GM08714 (cell line): ENCODE data around the gene FNBP1.
"Not testable (repeated sequence)": the region's sequence is repeated elsewhere in the genome, so short reads cannot be mapped to it uniquely, and the experiment has no call there.

Source experiments
- H3K4me3 ChIP-seq: fragments of 200-500 bp; sonication (Bioruptor generic); 2 replicates; pipeline ENCODE4 v1.5.1; 2014; ENCODE audit warnings: mild to moderate bottlenecking, low read length, inconsistent platforms
- ZNF274 ChIP-seq: IDR thresholded peaks from 2 replicates; pipeline ENCODE4 v1.6.1; 2012; ENCODE audit warnings: mild to moderate bottlenecking, low read depth, low read length

The FNBP1 gene

DNA sequence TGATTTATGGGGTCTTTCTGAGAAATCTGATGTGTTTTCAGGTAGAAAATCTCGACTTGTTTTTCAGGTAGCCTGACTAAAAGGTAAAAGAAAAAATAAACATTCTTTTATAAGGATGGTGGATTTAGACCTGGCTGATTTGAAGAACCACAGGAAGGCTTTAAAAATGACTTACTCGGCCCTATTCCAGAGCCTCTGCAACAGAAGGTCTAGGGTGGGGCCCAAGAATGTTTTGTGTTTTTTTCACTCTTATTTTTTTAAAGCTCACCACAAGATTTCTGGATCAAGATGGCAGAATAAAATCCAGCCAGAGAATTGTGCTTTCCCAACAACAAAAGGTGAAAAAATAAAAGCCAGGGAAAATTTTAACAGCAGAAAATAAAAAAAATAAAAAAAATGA lies 59.1 kb downstream of the FNBP1 start:
- TF ChIP-seq ZNF274 = no peak
- H3K4me3 ChIP-seq = no peak overlapping the region

DNA sequence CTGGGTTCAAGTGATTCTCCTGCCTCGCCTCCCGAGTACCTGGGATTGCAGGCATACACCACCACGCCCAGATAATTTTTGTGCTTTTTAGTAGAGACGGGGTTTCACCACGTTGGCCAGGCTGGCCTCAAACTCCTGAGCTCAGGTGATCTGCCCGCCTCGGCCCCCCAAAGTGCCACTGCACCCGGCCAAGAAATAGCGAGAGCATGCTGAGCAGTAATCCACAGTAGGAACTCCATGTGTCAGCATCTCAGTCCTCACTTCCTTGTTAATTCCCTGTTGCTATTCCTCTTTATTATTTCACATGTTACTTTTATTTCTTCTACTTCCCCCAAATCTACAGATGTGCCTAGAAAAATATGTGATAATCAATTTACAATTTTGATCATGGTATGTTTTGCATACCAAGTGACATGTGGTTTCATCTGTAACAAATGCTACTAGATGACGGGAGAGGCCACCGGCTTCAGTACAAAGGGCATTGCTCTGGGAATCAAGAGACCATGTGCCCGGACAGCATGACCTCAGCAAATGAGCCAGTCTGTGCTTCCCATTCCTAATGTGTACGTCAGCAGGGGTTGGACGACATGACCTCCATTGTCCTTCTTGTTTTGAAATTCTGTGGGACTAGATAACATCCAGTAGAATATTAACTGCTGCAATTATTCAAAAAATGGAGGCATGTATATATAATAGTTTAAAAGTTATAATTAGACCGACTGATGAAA lies 61.6 kb downstream of the FNBP1 start:
- no peak overlapping the region for H3K4me3 ChIP-seq
- TF ChIP-seq ZNF274 = no peak

DNA sequence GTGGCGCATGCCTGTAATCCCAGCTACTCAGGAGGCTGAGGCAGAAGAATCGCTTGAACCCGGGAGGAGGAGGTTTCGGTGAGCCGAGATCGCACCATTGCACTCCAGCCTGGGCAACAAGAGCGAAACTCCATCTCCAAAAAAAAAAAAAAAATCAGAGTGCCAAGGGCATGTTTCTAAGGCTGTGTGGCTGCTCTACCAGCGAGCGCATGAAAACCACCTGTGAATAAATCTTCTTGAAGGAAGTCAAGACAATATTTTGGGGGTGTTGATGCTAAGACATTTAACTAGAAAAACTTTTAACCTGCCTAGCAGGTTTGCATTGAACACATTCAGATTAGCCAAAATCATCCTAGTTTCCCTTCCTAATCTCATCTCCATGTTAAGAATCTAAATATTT lies 62.8 kb downstream of the FNBP1 start:
- not testable (repeated sequence) for H3K4me3 ChIP-seq

DNA sequence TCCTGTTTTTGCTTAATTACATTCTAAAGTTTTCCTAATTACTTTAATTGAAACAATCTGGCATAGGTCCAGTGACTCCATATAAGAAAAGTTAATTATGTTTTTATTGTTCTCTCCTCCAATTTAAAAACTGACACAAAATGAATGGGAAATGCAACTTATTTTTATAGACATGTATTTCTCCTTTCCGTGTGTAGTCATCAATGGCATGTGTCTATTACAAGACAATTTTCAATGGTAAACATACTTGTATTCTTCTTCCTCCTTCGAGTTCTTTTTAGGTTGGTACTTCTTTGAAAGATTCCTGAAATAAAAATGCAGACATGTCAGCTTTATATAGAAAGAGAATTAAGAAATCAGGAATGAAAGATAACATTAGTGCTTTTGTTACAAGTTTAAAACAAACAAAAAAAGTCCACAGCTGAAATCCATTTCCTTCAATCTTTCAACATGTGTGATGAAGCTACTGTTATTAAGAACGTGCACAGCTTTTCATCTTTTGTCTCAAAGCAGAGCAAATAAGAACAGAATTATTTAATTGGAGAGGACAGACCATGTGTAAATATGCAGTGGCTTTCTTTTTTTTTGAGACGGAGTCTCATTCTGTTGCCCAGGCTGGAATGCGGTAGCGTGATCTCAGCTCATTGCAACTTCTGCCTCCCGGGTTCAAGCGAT lies 63.8 kb downstream of the FNBP1 start:
- H3K4me3 ChIP-seq = no peak overlapping the region
- no peak for TF ChIP-seq ZNF274

DNA sequence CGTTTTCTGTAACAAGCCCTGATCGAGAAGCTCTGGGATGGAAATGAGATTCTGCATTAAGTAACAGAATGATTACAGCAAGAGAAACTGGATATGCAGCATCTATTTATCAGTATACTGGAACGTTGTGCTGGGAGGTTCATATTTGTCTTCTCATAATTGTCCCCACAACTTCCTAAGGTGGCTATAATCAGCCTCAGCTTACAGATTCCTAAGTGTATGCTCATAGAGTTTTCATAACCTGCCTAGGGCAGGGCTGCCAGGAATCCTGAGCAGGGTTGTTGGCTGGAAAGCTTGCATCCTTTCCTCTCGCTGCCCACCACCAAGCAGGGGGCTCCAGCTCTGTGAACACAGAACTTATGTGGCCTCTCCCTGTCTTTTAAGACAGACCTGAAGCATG lies 70.2 kb downstream of the FNBP1 start:
- H3K4me3 ChIP-seq = no peak overlapping the region
- TF ChIP-seq ZNF274 = no peak

DNA sequence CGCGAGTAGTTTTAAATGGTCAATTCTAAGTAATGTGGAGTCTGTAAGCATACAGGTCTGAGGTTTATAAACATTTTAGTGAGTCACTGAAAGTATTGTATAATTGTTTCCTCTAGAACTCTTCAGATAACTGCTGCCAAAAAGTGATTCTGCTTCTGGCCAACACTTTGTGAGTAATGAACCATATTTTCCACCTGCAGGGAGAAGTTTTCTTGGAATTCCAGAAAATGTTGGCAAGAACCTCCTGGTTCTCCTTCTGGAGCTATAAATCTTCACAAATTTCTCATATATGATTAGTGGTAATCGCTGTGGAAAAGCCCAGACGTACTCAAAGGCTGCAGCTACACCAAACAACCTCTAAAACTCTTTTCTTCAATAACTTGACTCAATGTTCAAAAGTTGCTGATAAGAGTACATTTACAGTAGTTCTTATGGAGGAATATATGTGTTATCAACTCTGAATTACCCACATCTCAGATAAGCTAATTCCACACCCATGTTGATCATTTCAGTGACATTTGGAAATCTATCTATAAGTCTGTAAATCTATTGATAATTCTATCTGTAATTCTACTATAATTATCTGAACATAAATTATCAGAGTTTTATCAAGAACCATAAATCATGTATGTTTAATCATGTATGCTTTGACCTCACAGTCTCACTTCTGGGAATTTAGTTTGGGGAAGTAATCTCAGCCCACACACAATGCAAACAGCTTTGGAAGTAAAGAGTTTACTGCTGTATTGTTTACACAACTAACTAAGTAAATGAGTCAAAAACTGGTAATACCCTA lies 74.1 kb downstream of the FNBP1 start:
- no peak for TF ChIP-seq ZNF274
- no peak overlapping the region for H3K4me3 ChIP-seq

DNA sequence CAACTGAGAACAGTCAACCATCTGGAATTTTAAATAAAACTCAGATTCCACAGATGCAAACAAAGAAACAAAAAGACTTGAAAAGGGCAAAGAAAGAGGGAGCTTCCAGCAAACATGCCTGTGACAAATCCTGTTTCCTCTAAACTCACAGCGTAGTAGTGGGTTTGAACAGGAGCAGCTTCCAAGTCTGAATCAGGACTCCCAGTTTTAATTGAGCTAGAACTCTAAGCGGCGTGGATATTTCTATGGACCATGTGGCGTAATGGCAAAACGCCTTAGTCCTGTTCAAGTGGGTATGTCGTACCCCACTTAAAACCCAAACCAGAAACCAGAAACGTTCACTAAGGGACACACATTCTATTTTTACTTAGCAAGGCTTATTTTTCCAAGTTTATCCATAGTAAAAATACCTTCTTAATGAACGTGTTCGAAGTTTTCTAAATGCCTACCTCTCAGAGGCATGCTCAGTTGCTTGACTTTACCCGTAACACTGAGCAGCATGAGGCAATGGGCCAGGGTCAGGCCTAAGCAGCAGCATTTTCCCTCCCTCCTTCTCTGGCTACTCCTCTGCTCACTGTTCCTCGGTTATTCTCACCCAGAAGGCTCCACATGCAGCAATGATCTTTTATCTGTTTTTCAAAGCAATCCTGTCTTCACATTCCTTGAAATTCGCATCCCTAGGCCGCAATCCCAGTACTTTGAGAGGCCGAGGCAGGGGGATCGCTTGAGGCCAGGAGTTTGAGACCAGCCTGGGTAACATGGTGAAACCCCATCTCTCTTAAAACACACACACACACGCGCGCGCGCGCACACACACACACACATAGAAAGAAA lies 77.9 kb downstream of the FNBP1 start:
- no peak overlapping the region for H3K4me3 ChIP-seq
- TF ChIP-seq ZNF274 = no peak

DNA sequence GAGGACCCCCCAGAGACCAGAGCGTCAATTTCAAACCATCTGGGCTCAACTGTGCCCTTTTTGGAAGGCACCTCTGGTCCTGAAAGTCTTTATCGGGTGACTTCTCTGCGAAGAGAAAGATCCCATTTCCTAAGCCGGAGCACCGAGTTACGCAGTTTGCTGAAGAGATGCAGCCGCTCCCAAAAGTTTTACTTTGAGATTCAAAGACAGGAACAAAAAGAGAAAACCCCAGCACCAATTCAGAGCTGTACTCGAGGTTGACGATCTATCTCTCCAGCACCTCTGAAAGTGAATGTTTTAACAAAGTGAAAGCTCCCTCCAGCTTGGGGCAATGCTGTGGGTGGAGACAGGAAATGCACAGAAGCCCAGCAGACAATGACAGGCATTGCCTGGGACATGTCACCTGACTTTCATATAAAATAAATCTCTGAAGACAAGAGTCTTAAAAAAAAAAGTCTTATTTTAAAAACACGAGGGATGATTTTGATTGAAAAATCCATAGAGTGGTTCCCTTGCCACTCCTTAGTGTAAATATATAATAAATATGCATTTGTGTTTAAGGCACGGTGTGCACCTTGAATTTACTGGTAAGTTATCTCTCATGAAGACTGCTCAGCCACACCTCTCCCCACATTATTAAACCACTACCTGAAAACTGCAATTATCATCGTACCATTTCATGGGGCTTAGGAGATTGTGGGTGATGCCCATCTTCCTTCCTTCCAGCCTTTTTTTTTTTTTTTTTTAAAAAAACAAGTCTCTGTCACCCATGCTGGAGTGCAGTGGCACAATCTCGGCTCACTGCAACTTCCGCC lies 79.9 kb downstream of the FNBP1 start:
- peak overlapping the region; percentile 65; the same call in 1 of the 2 replicates for H3K4me3 ChIP-seq
- TF ChIP-seq ZNF274 = no peak

DNA sequence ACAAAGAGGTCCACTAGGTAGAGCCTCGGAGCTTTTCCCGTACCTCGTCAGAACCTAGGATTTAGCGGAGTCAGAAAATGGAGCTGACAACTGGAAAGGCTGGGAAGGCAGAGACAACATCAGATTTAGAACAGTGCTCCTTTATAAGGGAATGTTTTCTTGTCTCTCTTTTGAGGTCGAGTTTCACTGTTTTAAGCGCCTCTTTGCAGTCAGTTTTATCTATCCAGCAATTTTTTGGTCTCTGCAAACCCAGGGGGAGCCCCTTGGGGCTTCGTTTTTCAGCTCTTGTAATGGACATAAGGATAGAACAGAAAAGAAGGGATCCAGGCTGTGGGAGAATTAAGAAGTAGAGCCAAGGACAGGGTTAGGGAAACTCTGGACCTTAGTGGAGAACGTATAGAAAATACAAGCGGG lies 80.5 kb downstream of the FNBP1 start:
- no peak for TF ChIP-seq ZNF274
- H3K4me3 ChIP-seq = peak overlapping the region; percentile 65; the same call in 1 of the 2 replicates

DNA sequence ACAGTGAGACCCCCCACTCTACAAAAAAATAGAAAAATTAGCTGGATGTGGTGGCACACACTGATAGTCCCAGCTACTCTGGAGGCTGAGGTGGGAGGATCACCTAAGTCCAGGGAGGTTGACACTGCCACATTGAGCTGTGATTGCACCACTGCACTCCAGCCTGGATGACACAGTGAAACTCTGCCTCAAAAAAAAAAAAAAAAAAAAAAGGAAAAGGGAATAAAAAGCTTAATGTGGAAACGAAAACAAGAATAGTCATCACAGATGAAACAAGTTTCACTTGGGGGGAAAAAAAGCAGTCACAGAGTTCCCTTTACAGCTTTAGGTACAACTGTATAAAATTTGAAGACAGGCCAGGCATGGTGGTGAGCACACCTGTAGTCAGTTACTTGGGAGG lies 84.2 kb downstream of the FNBP1 start:
- TF ChIP-seq ZNF274 = no peak
- H3K4me3 ChIP-seq = no peak overlapping the region

DNA sequence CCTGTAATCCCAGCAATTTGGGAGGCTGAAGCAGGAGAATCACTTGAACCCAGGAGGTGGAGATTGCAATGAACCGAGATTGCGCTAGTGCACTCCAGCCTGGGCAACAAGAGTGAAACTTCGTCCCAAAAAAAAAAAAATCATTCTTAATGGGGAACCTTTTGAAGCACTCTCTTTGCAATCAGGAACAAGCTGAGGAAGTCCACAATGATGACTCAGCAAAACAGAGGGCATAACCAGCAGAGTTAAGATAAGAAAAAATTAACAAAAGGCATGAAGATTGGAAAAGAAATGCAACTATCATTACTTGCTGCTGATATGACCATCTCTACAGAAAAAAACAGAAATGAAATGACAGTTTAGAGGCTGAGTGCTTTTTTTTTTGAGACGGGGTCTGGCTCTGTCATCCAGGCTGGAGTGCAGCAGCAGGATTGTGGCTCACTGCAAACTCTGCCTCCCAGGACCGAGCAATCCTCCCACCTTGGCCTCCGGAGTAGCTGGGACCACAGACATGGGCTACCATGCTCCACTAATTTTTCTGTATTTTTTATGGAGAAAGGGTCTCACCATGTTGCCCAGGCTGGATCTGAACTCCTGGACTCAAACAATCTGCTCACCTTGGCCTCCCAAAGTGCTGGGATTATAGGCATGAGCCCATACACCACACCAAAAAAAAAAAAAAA lies 88.0 kb downstream of the FNBP1 start:
- no peak for TF ChIP-seq ZNF274

DNA sequence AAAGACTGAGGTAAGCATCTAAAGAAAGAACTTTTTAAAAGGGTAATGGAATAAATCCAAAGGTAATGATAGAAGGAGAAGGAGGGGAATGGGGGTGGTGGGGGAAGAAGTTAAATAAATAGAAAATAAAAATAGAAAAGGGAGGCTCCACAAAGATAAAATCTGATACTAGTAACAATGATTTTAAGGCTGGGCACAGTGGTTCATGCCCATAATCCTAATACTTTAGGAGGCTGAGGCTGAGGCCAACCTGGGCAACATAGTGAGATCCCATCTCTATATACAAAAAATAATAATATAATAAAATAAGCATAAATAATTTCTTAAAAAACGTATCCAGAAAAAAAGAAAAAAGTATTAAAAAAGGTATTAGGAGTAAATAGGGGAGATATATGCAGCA lies 89.3 kb downstream of the FNBP1 start:
- H3K4me3 ChIP-seq = no peak overlapping the region
- TF ChIP-seq ZNF274 = no peak

More for the DNA sequence above, 88.0 kb downstream of the FNBP1 start:
- no peak overlapping the region for H3K4me3 ChIP-seq

DNA sequence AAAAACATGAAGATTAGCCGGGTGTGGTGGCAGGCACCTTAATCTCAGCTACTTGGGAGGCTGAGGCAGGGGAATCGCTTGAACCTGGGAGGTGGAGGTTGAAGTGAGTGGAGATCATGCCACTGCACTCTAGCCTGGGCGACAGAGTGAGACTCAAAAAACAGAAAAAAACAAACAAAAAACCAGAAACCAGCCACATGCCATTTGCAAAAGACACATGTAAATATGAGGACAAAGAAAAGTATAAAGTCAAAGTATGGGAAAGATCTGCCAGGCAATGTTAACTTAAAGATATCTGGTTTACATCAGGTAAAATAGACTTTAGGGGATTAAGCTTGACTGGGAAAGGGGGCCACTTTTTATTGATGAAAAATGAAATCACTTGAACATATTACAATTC lies 90.7 kb downstream of the FNBP1 start:
- no peak for TF ChIP-seq ZNF274
- H3K4me3 ChIP-seq = no peak overlapping the region
